Measurements from ENCODE around the gene NSMCE1. TPM values are rescaled to one million over a fixed set of nuclear protein-coding genes. Genes with fewer than 3 reads are reported as not detected.

NSMCE1 gene
- total RNA-seq, 4 donors from 2014 or later = 22.4 to 92.4 (median 29.5) TPM

DNA sequence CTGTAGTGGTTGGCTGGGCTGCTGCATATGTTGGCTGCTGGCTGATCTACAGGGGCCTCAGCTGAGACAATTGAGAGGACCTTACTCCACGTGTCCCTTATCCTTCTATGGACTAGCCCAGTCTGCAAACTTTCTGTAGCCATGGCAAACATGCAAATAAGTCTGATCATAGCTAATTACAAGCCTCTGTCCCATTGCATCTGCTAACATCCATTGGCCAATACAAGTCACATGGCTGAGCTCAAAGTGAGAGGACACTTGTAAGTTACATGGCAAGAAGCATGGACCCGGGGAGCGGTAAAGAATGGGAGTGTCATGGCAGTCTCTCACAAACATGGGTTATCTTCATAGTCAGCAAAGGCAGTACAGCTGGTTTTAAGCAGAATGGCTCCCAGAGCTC lies 33.6 kb upstream of the NSMCE1 start:
- WGBS, 2 donors = 74 to 83% methylated on average over 3 of the region's 3 CpGs
- DNase-seq = no peak
- peaks cover 0 to 12% (median 11%) of the 10 kb centered on the region in 3 donors for H3K4me1 ChIP-seq
- H3K4me3 ChIP-seq = no peak overlapping the region
- H3K27ac ChIP-seq = no peak overlapping the region
- H3K27me3 ChIP-seq = no peaks in the 10 kb centered on the region
- H3K9me3 ChIP-seq = no peaks in the 10 kb centered on the region
- no peaks in the 10 kb centered on the region for H3K36me3 ChIP-seq
- intact Hi-C loops (cut with DNase I) = no loop called here
- TF ChIP-seq CTCF (IDR thresholded peaks at IDR 0.05) (no peak), POLR2A (IDR thresholded peaks at IDR 0.05) (no peak)

- intact Hi-C loops (cut with DNase I) = no loop called here
- Histone ChIP-seq H3K27me3 (no peaks in the 10 kb centered on the region), H3K36me3 (no peaks in the 10 kb centered on the region), H3K27ac (no peak overlapping the region), H3K4me3 (no peak overlapping the region), H3K4me1 (peaks cover 0 to 12% (median 11%) of the 10 kb centered on the region in 3 donors), H3K9me3 (no peaks in the 10 kb centered on the region)
- no peak for DNase-seq
- no peak for TF ChIP-seq POLR2A (IDR thresholded peaks at IDR 0.05)
- TF ChIP-seq CTCF (IDR thresholded peaks at IDR 0.05) = no peak
- WGBS, 2 donors = 76 to 96% methylated on average over 3 of the region's 3 CpGs
These were observed 32.8 kb upstream of the NSMCE1 start for GRCh38 chr16:27301236-27301861.

GRCh38 chr16:27298132-27298531 lies 29.6 kb upstream of the NSMCE1 start:
- intact Hi-C loops (cut with DNase I) = no loop called here
- no peak overlapping the region for H3K4me3 ChIP-seq
- no peak overlapping the region for H3K27ac ChIP-seq
- DNase-seq = no peak
- WGBS, 2 donors = 92 to 98% methylated on average over 5 of the region's 5 CpGs
- no peaks in the 10 kb centered on the region for H3K9me3 ChIP-seq
- no peaks in the 10 kb centered on the region for H3K36me3 ChIP-seq
- no peaks in the 10 kb centered on the region for H3K27me3 ChIP-seq
- no peaks in the 10 kb centered on the region for H3K4me1 ChIP-seq
- TF ChIP-seq CTCF (IDR thresholded peaks at IDR 0.05) (no peak), POLR2A (IDR thresholded peaks at IDR 0.05) (no peak)

- Histone ChIP-seq H3K4me3 (no peak overlapping the region), H3K9me3 (no peaks in the 10 kb centered on the region), H3K27me3 (no peaks in the 10 kb centered on the region), H3K36me3 (no peaks in the 10 kb centered on the region), H3K4me1 (no peaks in the 10 kb centered on the region), H3K27ac (no peak overlapping the region)
- no peak for DNase-seq
- intact Hi-C loops (cut with DNase I) = no loop called here
- 60 to 68% methylated on average over 5 of the region's 5 CpGs for WGBS, 2 donors
- TF ChIP-seq POLR2A (IDR thresholded peaks at IDR 0.05) (no peak), CTCF (IDR thresholded peaks at IDR 0.05) (no peak)
These were observed 24.8 kb upstream of the NSMCE1 start for GRCh38 chr16:27293343-27293742.

GRCh38 chr16:27291722-27292240 lies 23.2 kb upstream of the NSMCE1 start:
- no peaks in the 10 kb centered on the region for H3K9me3 ChIP-seq
- no peaks in the 10 kb centered on the region for H3K27me3 ChIP-seq
- DNase-seq = no peak

More at GRCh38 chr16:27291722-27292240, 23.2 kb upstream of the NSMCE1 start:
- TF ChIP-seq POLR2A (IDR thresholded peaks at IDR 0.05) = no peak
- no peak for TF ChIP-seq CTCF (IDR thresholded peaks at IDR 0.05)
- WGBS, 2 donors = 79 to 95% methylated on average over 4 of the region's 4 CpGs
- Histone ChIP-seq H3K36me3 (no peaks in the 10 kb centered on the region), H3K27ac (peak overlapping the region in 1 of 4 donors; percentile 9), H3K4me3 (no peak overlapping the region), H3K4me1 (peaks cover 0 to 3% (median 0%) of the 10 kb centered on the region in 3 donors)
- intact Hi-C loops (cut with DNase I) = no loop called here

Data from esophagus squamous epithelium (tissue), 5 donors.